A549 (cell line): Measurements from ENCODE around the gene NPAS2. TPM values are rescaled to one million over a fixed set of nuclear protein-coding genes. Genes with fewer than 3 reads are reported as not detected.

Source experiments
- ATAC-seq, 2 experiments: fragments of 200-7000 bp in 1 of 2; fragments of >200 bp in 1 of 2; cut with Nextera tagmentation in 1 of 2; cut with Tn5 transposase in 1 of 2; 3 replicates each; pipeline versions ENCODE4 v1.8.0 to v1.9.1; 2018 to 2020; ENCODE audit warnings: mild to moderate bottlenecking in 1 of 2, moderate library complexity in 1 of 2
- CTCF ChIA-PET: fragments of 300-600 bp; sonication (Branson Sonifier 250); formaldehyde crosslinking; extraction: SDS; loops from one replicate; lab custom pipeline; 2021; ENCODE audit warnings: antibody characterized with exemption, inconsistent platforms; lab: Yijun Ruan, JAX
- POLR2A ChIA-PET: fragments of 350-600 bp; formaldehyde crosslinking; extraction: SDS; loops from one replicate; lab custom pipeline; 2021; ENCODE audit warnings: antibody characterized with exemption, inconsistent platforms; lab: Yijun Ruan, JAX
- DNase-seq, 2 experiments: peaks; one replicate each; pipeline versions ENCODE4 v3.0.0 to v3.0.0-alpha.2; 2011 to 2016; ENCODE audit warnings: low read depth in 1 of 2, low spot score in 1 of 2
- FAIRE-seq: peaks from 2 replicates; lab custom pipeline; 2011; peaks lifted over from hg19 to GRCh38; lab: Jason Lieb, UNC
- H3K27ac ChIP-seq, 2 experiments: fragments of >200 bp; sonication (Bioruptor Twin); formaldehyde crosslinking; 3 replicates each; pipeline ENCODE4 v1.5.1; 2016 to 2017
- H3K4me1 ChIP-seq: fragments of >200 bp; sonication (Bioruptor Twin); formaldehyde crosslinking; 3 replicates; pipeline ENCODE4 v1.6.1; 2016
- H3K4me2 ChIP-seq: fragments of >200 bp; sonication (Bioruptor Twin); formaldehyde crosslinking; 3 replicates; pipeline ENCODE4 v1.6.1; 2016
- H3K4me3 ChIP-seq: fragments of >200 bp; sonication (Bioruptor Twin); formaldehyde crosslinking; 3 replicates; pipeline ENCODE4 v1.5.1; 2016
- H3K9me3 ChIP-seq: fragments of >200 bp; sonication (Bioruptor Twin); formaldehyde crosslinking; 3 replicates; pipeline ENCODE4 v1.6.1; 2016
- ATOH8 ChIP-seq: fragments of 250-450 bp; sonication (Bioruptor Pico); IDR thresholded peaks from 2 replicates; pipeline ENCODE4 v1.5.0; 2020; ENCODE audit warnings: low read depth, mild to moderate bottlenecking, moderate library complexity
- CBX8 ChIP-seq: fragments of 200-600 bp; sonication (generic); IDR thresholded peaks from 2 replicates; pipeline ENCODE4 v1.6.1; 2016
- CEBPB ChIP-seq, 2 experiments: fragments of >200 bp in 1 of 2; sonication (Bioruptor Twin) in 1 of 2; formaldehyde crosslinking in 1 of 2; IDR thresholded peaks; 2 replicates each; pipeline ENCODE4 v1.6.1; 2012 to 2016
- CHD2 ChIP-seq: fragments of 150-350 bp; IDR thresholded peaks from 2 replicates; pipeline ENCODE4 v1.6.1; 2014; ENCODE audit warnings: low read length; ENCODE audit not compliant: partially characterized antibody
- CHD4 ChIP-seq: fragments of 200-600 bp; sonication (generic); IDR thresholded peaks from 2 replicates; pipeline ENCODE4 v1.6.1; 2016; ENCODE audit warnings: antibody characterized with exemption, mild to moderate bottlenecking, borderline replicate concordance
- CTCF ChIP-seq: fragments of >200 bp; sonication (Bioruptor Twin); formaldehyde crosslinking; IDR thresholded peaks from 3 replicates; pipeline ENCODE4 v1.5.1; 2016
- EHF ChIP-seq: fragments of 250-450 bp; sonication (Bioruptor Pico); IDR thresholded peaks from 2 replicates; pipeline ENCODE4 v1.5.0; 2020; ENCODE audit warnings: mild to moderate bottlenecking
- EHMT2 ChIP-seq: fragments of 200-600 bp; sonication (generic); IDR thresholded peaks from 2 replicates; pipeline ENCODE4 v1.6.1; 2016; ENCODE audit warnings: antibody characterized with exemption, low read depth, mild to moderate bottlenecking, moderate library complexity
- EP300 ChIP-seq, 2 experiments: fragments of >200 bp; sonication (Bioruptor Twin); formaldehyde crosslinking; IDR thresholded peaks; 2 replicates in 1 of 2; 3 replicates in 1 of 2; pipeline ENCODE4 v1.6.1; 2016 to 2017
- ESRRA ChIP-seq: fragments of 150-350 bp; IDR thresholded peaks from 2 replicates; pipeline ENCODE4 v1.6.1; 2014; ENCODE audit warnings: mild to moderate bottlenecking, low read length, borderline replicate concordance
- FOXS1 ChIP-seq: fragments of 250-450 bp; sonication (Bioruptor Pico); IDR thresholded peaks from 2 replicates; pipeline ENCODE4 v1.5.0; 2020; ENCODE audit warnings: mild to moderate bottlenecking, moderate library complexity
- GATA3 ChIP-seq: IDR thresholded peaks from 2 replicates; pipeline ENCODE4 v1.6.1; 2012; ENCODE audit warnings: borderline replicate concordance
- HDAC2 ChIP-seq: fragments of 200-600 bp; sonication (generic); IDR thresholded peaks from 2 replicates; pipeline ENCODE4 v1.6.1; 2016
- HES2 ChIP-seq: fragments of >200 bp; sonication (Bioruptor Twin); formaldehyde crosslinking; IDR thresholded peaks from 2 replicates; pipeline ENCODE4 v1.6.1; 2016
- HMGXB4 ChIP-seq: fragments of 250-450 bp; sonication (Bioruptor Pico); IDR thresholded peaks from 2 replicates; pipeline ENCODE4 v1.5.0; 2021; ENCODE audit warnings: mild to moderate bottlenecking, moderate library complexity, borderline replicate concordance
- HOXA7 ChIP-seq: fragments of 250-450 bp; sonication (Bioruptor Pico); IDR thresholded peaks from 2 replicates; pipeline ENCODE4 v1.5.0; 2020; ENCODE audit warnings: mild to moderate bottlenecking, moderate library complexity
- NR3C1 ChIP-seq: fragments of >200 bp; sonication (Bioruptor Twin); formaldehyde crosslinking; IDR thresholded peaks from 3 replicates; pipeline ENCODE4 v1.6.1; 2017
- PBX3 ChIP-seq: IDR thresholded peaks from 2 replicates; pipeline ENCODE4 v1.6.1; 2012
- PHF8 ChIP-seq: fragments of 200-600 bp; sonication (generic); IDR thresholded peaks from 2 replicates; pipeline ENCODE4 v1.6.1; 2016; ENCODE audit warnings: low read depth, mild to moderate bottlenecking, antibody characterized with exemption, moderate library complexity, borderline replicate concordance
- RAD21 ChIP-seq, 2 experiments: fragments of >200 bp in 1 of 2; sonication (Bioruptor Twin) in 1 of 2; formaldehyde crosslinking in 1 of 2; IDR thresholded peaks in 1 of 2; conservative IDR thresholded peaks in 1 of 2; 2 replicates in 1 of 2; 3 replicates in 1 of 2; pipeline ENCODE4 v1.6.1; 2012 to 2018; ENCODE audit warnings: inconsistent platforms in 1 of 2
- SMC3 ChIP-seq: fragments of >200 bp; sonication (Bioruptor Twin); formaldehyde crosslinking; IDR thresholded peaks from 3 replicates; pipeline ENCODE4 v1.6.1; 2018; ENCODE audit warnings: inconsistent platforms
- USF2 ChIP-seq: fragments of 450-650 bp; IDR thresholded peaks from 2 replicates; pipeline ENCODE4 v1.6.1; 2014; ENCODE audit warnings: antibody characterized with exemption
- ZC3H11A ChIP-seq: fragments of 450-650 bp; IDR thresholded peaks from 2 replicates; pipeline ENCODE4 v1.6.1; 2014; ENCODE audit warnings: antibody characterized with exemption, mild to moderate bottlenecking
- ZFP36 ChIP-seq: fragments of 450-650 bp; IDR thresholded peaks from 2 replicates; pipeline ENCODE4 v1.6.1; 2014; ENCODE audit warnings: borderline replicate concordance; ENCODE audit not compliant: partially characterized antibody
- WGBS: methylation state at CpG from one replicate; pipeline ENCODE4 v1.1.6; 2017; ENCODE audit errors: missing lambda C conversion rate; 5-methylcytosine and 5-hydroxymethylcytosine counted together
- polyA plus RNA-seq, 4 experiments: library from polyadenylated mRNA; depleted of rRNA in 3 of 4; stranded (reverse); fragments of >200 nt; fragmentation: RNase III in 1 of 4; extraction: RNeasy Plus Mini Kit Qiagen cat#74134 plus additional on column Dnase treatment in 1 of 4; gene quantifications; 2 replicates in 3 of 4; 3 replicates in 1 of 4; pipeline ENCODE4 v1.2.3, GENCODE V29; 2011 to 2017

Gene NPAS2
- polyA plus RNA-seq, 2 of the 4 experiments (the other 2 are of a cell fraction) = 31.4 to 56.1 TPM

GRCh38 chr2:100960688-100961087, 140.7 kb downstream of the NPAS2 start:
- DNase-seq (no peak), ATAC-seq (no peak), FAIRE-seq (no peak)
- Histone ChIP-seq H3K4me2 (no peak overlapping the region), H3K4me1 (peaks cover 9% of the 10 kb centered on the region), H3K27ac (no peak overlapping the region), H3K4me3 (no peak overlapping the region), H3K9me3 (no peaks in the 10 kb centered on the region)
- 96% methylated on average over 3 of the region's 4 CpGs for WGBS
- ChIA-PET POLR2A (no interaction called here), CTCF (interaction anchor here (0.8 to 1.7 kb wide), 5 partner anchors 20 to 350 kb away, joined by 3 to 7 read pairs (median 3); no protein-coding TSS in a partner anchor)
- no peak for TF ChIP-seq CHD4
- TF ChIP-seq EHMT2 = no peak
- no peak for TF ChIP-seq HDAC2

- TF ChIP-seq HDAC2 (no peak), SMC3 (no peak), GATA3 (no peak), RAD21 (conservative IDR thresholded peaks at IDR 0.05 in 1 of 2, IDR thresholded peaks at IDR 0.05 in 1 of 2) (no peak), PBX3 (no peak), CTCF (no peak), ZC3H11A (no peak), ESRRA (no peak), FOXS1 (CRISPR knock-in tag) (no peak), PHF8 (no peak), CEBPB (IDR thresholded peaks at IDR 0.05) (no peak)
- WGBS = 96% methylated on average over 11 of the region's 12 CpGs
- ATAC-seq = no peak
Measured at GRCh38 chr2:100962366-100963025, 142.6 kb downstream of the NPAS2 start.

GRCh38 chr2:100963026-100963375, 143.1 kb downstream of the NPAS2 start:
- CTCF ChIA-PET = no interaction called here
- WGBS = 93% methylated on average over 4 of the region's 4 CpGs
- H3K4me3 ChIP-seq = no peak overlapping the region
- H3K4me1 ChIP-seq = peaks cover 5% of the 10 kb centered on the region
- TF ChIP-seq GATA3 (no peak), HES2 (no peak), EHF (CRISPR knock-in tag) (no peak), HDAC2 (no peak), PBX3 (no peak), CBX8 (no peak), CHD4 (no peak), CEBPB (IDR thresholded peaks at IDR 0.05) (no peak), HMGXB4 (CRISPR knock-in tag) (no peak), ZFP36 (no peak), HOXA7 (CRISPR knock-in tag) (no peak), USF2 (no peak), ATOH8 (CRISPR knock-in tag) (no peak), CHD2 (no peak), NR3C1 (no peak), EP300 (IDR thresholded peaks at IDR 0.05) (no peak)
- ATAC-seq (no peak), FAIRE-seq (no peak), DNase-seq (no peak)
- POLR2A ChIA-PET = no interaction called here
- H3K27ac ChIP-seq = no peak overlapping the region
- no peaks in the 10 kb centered on the region for H3K9me3 ChIP-seq
- no peak overlapping the region for H3K4me2 ChIP-seq

More at GRCh38 chr2:100962366-100963025, 142.6 kb downstream of the NPAS2 start:
- Histone ChIP-seq H3K27ac (no peak overlapping the region), H3K9me3 (no peaks in the 10 kb centered on the region), H3K4me3 (no peak overlapping the region), H3K4me2 (no peak overlapping the region), H3K4me1 (peaks cover 9% of the 10 kb centered on the region)
- FAIRE-seq (no peak), DNase-seq (no peak)
- ChIA-PET CTCF (no interaction called here), POLR2A (no interaction called here)
